ENCODE data around the gene MYO3B.

MYO3B gene

GRCh38 chr2:170177950-170178781, at the start of gene MYO3B:
TSS of gene MYO3B (plus strand) at chr2:170178147. CDS start at chr2:170178288, 141 bp downstream.
- no peak for DNase-seq

GRCh38 chr2:170139276-170139967, 38.5 kb upstream of the MYO3B start:
- no peak for DNase-seq

- no peak for DNase-seq
Observed at GRCh38 chr2:170140561-170140960, 37.4 kb upstream of the MYO3B start.

- DNase-seq, result no peak
Observed at GRCh38 chr2:170141865-170142264, 36.1 kb upstream of the MYO3B start.

GRCh38 chr2:170142502-170142901, 35.4 kb upstream of the MYO3B start:
- DNase-seq, result no peak

- DNase-seq, result no peak
Observed at GRCh38 chr2:170143045-170143717, 34.8 kb upstream of the MYO3B start.

- DNase-seq, result no peak
Observed at GRCh38 chr2:170144761-170145160, 33.2 kb upstream of the MYO3B start.

GRCh38 chr2:170145191-170145590, 32.8 kb upstream of the MYO3B start:
- DNase-seq, result no peak

- DNase-seq, result no peak
Observed at GRCh38 chr2:170145675-170146432, 32.1 kb upstream of the MYO3B start.

GRCh38 chr2:170146784-170147183, 31.2 kb upstream of the MYO3B start:
- DNase-seq, result no peak

GRCh38 chr2:170147576-170147975, 30.4 kb upstream of the MYO3B start:
- DNase-seq, result no peak

GRCh38 chr2:170148161-170148560, 29.8 kb upstream of the MYO3B start:
- no peak for DNase-seq

GRCh38 chr2:170152421-170152820, 25.5 kb upstream of the MYO3B start:
- no peak for DNase-seq

- no peak for DNase-seq
Observed at GRCh38 chr2:170155022-170155722, 22.8 kb upstream of the MYO3B start.

- no peak for DNase-seq
Observed at GRCh38 chr2:170155723-170156253, 22.2 kb upstream of the MYO3B start.

- no peak for DNase-seq
Observed at GRCh38 chr2:170156592-170156991, 21.4 kb upstream of the MYO3B start.

GRCh38 chr2:170157025-170157684, 20.8 kb upstream of the MYO3B start:
- no peak for DNase-seq

- DNase-seq, result no peak
Observed at GRCh38 chr2:170159060-170159459, 18.9 kb upstream of the MYO3B start.

GRCh38 chr2:170161516-170162270, 16.3 kb upstream of the MYO3B start:
- no peak for DNase-seq

- DNase-seq, result no peak
Observed at GRCh38 chr2:170162271-170162632, 15.7 kb upstream of the MYO3B start.
